Measurements from ENCODE around the gene SPATS2L.

DNA sequence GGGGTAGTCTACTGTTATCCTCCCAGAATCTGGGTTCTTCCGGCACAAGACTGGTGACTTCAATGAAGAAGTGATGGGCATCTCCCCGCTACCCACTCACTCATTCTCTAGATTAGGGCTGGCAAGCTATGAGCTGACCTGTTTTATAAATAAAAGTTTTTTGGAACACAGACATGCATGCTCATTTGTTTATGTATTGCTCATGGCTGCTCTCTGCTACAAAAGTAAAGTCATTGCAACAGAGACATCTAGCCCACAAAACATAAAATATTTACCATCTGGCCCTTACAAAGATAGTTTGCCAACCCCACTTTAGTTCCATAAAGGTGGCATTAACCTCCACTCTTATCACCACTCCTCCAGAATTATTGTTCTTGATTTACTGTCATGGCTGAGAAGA lies 39.1 kb upstream of the SPATS2L start:
- TF ChIP-seq ZNF614 (CRISPR knock-in tag; IDR thresholded peaks at IDR 0.05; ENCODE audit: borderline replicate concordance) (no peak), HOXA7 (CRISPR knock-in tag; IDR thresholded peaks at IDR 0.05) (no peak), KDM5A (IDR thresholded peaks at IDR 0.05; ENCODE audit: borderline replicate concordance, low read length) (no peak)
